Astrocyte of the cerebellum (primary cell): ENCODE results near the gene SCP2.

Source experiments
- DNase-seq: peaks from one replicate; pipeline ENCODE4 v3.0.0-alpha.2; 2011; ENCODE audit warnings: low read depth
- H3K4me3 ChIP-seq: 2 replicates; pipeline ENCODE4 v1.5.1; 2011; ENCODE audit warnings: mild to moderate bottlenecking, low read depth, low read length, moderate library complexity
- in situ Hi-C: cut with HindIII; loops from 2 replicates; pipeline ENCODE4 v1.10.0; 2017; ENCODE audit warnings: low sequenced_read_pairs
- TF ChIP-seq, protein P1 (sequence below): IDR thresholded peaks from 2 replicates; pipeline ENCODE4 v1.5.1; 2012; ENCODE audit warnings: low read length, low read depth, moderate library complexity, mild to moderate bottlenecking; ENCODE audit errors: missing control alignments

SCP2 gene

DNA sequence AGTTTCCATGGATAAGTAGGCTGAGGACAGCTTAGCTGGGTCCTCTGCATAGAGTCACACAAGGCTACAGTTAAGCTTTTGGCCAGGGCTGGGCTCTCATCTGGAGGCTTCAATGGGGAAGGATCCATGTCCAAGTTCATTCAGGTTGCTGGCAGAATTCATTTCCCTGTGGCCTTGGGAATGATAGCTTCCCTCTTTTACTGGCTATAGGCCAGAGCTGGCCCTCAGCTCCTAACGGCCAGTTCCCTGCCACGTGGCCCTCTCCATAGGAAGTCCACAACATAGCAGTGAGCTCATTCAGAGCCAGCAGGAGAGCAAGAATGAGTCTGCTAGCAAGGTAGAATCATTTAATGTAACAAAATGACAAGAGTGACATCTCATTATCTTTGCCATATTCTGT lies 119.9 kb downstream of the SCP2 start:
- DNase-seq: peak; percentile 67
- no peak overlapping the region for H3K4me3 ChIP-seq
- in situ Hi-C loops: no loop called here
- TF ChIP-seq, protein P1, sequence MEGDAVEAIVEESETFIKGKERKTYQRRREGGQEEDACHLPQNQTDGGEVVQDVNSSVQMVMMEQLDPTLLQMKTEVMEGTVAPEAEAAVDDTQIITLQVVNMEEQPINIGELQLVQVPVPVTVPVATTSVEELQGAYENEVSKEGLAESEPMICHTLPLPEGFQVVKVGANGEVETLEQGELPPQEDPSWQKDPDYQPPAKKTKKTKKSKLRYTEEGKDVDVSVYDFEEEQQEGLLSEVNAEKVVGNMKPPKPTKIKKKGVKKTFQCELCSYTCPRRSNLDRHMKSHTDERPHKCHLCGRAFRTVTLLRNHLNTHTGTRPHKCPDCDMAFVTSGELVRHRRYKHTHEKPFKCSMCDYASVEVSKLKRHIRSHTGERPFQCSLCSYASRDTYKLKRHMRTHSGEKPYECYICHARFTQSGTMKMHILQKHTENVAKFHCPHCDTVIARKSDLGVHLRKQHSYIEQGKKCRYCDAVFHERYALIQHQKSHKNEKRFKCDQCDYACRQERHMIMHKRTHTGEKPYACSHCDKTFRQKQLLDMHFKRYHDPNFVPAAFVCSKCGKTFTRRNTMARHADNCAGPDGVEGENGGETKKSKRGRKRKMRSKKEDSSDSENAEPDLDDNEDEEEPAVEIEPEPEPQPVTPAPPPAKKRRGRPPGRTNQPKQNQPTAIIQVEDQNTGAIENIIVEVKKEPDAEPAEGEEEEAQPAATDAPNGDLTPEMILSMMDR: no peak

DNA sequence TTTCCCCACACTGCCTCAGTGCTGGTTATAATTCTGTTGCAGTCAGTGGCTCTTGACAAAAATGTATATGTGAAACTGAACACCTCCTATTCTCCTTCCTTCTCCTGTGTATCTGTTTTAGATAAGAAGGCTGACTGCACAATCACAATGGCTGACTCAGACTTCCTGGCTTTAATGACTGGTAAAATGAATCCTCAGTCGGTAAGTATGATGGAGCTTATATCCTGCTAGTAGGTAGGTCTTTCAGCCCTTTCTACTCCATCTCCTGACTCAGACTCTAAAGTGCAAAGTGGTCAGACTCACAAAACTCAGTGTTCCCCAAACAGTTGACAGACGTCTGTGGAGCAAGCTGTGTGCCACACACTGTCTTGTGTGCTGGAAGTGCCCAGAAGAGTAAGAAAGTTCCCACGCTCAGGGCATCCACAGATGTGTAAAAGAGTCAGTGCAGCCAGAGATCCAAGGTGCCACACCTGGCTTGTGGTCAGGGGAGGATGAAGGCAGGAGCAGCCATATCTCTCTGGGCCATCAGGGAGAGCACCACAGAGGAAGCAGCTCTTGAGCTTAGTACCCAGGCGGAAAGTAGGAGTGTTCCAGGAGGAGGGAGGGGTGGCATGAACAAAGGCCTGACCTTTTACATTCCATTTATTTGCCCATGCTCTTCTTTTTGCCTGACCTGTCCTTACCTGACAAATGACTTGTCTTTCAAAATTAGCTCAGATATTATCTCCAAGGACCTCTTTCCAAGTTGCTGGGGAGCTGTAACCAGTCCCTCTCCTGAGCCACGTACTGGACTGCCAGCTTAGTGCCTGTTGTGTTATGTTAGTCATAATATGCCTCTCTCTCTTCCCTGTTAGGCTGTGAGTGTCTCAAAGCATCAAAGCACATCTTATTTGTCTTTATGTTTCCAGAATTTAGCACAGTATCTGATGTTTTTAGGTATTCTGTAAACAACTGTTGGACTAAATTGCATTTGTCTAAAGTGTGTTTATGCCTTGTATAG lies 121.0 kb downstream of the SCP2 start:
- DNase-seq: peak; percentile 93
- in situ Hi-C loops: no loop called here
- no peak overlapping the region for H3K4me3 ChIP-seq
- TF ChIP-seq, protein P1: no peak

DNA sequence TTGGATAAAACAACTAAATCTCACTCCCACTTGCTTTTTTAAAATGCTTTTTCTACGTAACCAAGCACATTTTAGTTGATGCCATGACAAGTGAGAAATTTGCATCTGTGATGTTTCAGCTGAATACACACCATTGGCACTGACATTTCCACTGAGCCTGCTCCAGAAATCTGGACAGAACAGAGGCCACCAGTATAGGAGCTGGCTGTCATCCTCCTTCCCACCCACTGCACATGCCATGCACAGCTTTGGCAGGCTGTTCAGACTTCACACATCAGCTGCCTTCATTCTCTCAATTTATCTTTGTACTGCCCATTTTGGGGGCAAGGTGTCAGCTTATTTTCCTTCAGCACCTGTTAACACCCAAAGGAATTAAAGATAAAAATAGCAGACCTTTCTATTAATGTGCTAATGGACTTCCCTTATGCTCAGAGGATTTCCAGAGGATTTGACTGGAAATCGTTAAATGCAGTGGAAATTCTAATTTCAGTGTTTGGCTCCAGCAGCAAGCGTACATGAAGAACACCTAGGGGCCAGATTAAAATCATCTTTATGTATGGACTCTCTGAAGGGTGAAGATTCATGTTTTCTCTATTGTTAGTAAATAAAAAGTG lies 122.0 kb downstream of the SCP2 start:
- TF ChIP-seq, protein P1: no peak
- DNase-seq: no peak
- in situ Hi-C loops: no loop called here
- no peak overlapping the region for H3K4me3 ChIP-seq

DNA sequence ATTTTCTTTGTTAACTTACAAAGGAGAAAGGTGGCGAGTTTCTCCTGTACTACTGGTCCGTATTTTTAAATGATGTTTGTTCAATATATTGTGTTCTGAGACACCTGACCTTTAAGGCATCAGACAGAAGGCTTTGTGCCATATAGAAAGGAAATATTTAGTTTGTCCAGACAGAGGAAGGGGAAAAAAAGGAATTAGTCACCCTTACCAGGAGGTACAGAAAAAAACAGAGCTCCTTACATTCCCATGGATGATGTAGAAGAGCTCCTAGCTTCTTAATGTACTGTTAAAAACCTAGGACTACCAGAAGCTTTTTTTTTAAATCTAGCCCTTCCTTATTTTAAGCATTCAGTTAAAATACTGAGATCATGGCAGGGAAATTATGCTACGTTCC lies 122.5 kb downstream of the SCP2 start:
- TF ChIP-seq, protein P1: no peak
- no peak for DNase-seq
- in situ Hi-C loops: no loop called here

DNA sequence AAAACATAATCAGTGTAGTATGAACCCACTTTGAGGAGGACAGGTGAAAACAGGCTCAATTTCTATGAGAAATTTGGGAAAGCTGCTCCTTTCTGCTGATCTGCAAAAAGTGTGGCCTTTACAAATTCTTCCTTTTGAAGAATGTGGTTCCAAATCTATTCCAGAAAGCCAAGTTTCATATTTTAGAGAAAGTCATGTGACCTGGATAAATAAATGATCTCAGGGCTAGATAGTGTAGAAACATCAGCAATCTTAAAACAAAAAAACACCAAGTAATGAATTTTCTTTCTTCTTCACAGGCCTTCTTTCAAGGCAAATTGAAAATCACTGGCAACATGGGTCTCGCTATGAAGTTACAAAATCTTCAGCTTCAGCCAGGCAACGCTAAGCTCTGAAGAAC lies 123.2 kb downstream of the SCP2 start:
- no peak overlapping the region for H3K4me3 ChIP-seq
- DNase-seq: no peak
- in situ Hi-C loops: no loop called here
- TF ChIP-seq, protein P1: no peak

More for the DNA sequence above, 122.5 kb downstream of the SCP2 start:
- H3K4me3 ChIP-seq: no peak overlapping the region

DNA sequence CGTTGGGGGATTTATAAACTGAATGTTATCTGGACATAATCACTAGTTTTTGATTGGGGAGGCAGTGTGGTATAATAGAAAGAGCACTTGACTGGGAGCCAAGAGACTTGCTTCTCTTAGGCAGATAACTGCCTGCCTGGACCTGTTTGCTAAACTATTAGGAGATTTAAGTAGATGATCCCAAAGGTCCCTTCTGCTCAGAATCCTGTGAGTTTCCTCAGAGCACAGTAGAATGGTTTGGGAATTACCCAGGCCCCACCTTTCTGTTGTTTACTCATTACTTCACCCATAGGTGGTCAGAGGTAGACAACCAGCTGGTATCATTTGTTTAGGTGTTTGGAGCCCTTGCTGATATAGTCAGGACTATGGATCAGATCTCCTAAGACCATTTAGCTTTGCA lies 124.6 kb downstream of the SCP2 start:
- in situ Hi-C loops: no loop called here
- TF ChIP-seq, protein P1: no peak
- DNase-seq: no peak
- H3K4me3 ChIP-seq: no peak overlapping the region
